Activated CD8-positive, alpha-beta memory T cell treated with anti-CD3 and anti-CD28 coated beads for 48 hours (primary cell): ENCODE results near the gene SPRR1B.
"Not testable (repeated sequence)": the region's sequence is repeated elsewhere in the genome, so short reads cannot be mapped to it uniquely, and the experiment has no call there.

Experiments used
- DNase-seq, 3 experiments: peaks; one replicate each; pipeline ENCODE4 v3.0.0-alpha.2; 2020; ENCODE audit warnings: low read depth in 2 of 3, low spot score in 2 of 3

Gene SPRR1B

DNA sequence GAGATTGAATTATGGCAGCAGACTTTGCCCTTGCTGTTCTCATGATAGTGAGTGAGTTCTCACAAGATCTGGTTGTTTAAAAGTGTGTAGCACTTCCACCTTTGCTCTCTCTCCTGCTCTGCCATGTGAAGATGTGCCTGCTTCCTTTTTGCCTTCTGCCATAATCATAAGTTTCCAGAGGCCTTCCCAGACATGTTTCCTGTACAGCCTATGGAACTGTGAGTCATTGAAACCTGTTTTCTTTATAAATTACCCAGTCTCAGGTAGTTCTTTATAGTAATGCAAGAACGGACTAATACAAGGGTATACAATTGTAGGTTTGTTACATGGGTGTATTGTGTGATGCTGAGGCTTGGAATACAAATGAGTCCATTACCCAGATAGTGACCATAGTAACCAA lies 4.2 kb downstream of the SPRR1B start:
- DNase-seq: no peak

DNA sequence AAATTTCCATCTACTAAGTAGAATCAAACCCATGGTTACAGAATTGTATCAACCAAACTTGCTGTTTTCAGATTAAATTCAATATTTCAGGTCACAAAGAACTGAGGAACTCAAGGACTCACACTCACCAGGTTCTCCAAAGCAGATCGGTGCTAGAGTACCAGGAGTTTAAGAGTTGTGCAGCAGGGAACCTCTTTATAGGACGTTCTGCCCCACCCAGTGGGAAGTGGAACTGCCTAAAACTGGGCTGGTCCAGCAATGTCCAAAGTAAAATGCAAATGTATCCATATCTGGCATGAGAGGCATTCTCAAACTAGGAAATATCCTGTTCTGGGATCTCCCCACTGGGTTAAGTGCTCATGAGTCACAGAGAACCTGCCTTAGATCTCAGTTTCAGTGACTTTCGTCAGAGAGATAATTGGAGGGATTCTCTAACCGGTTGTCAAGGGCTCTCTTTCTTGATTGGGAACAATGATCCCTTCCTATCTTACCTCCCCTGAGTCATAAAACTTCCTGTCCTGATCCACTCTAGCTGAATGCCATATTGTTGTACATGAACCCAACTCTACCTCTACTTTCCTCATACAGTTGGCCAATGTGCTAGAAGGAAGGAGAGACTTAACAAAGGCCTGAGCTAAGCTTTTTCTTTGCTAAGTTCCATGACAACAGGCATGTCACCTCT lies 10.1 kb downstream of the SPRR1B start, which contains the start of gene SPRR2D:
SPRR2D (minus strand) TSS at position 171 of the 682 bp plus-strand sequence. CDS start 774 bp downstream, outside the sequence.
- no peak for DNase-seq

DNA sequence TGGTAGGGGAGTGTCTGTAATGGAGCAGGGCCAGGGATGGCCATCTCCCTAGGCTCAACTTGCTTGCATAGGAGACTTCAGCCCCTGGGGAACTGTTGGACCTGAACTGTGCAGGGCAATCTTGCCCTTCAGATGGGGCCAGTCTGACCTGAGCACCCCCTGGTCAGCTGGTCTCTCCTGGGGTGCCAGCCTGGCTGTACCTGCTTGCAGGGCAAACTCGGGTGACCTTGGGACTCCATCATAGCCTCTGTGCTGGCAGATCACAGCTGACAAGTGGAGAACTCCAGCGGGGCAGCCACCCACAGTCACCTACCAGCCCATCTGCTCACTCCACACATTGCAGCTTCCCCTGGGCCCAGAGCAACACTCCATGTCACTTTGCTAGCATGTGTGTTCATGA lies 18.2 kb downstream of the SPRR1B start:
- no peak for DNase-seq

DNA sequence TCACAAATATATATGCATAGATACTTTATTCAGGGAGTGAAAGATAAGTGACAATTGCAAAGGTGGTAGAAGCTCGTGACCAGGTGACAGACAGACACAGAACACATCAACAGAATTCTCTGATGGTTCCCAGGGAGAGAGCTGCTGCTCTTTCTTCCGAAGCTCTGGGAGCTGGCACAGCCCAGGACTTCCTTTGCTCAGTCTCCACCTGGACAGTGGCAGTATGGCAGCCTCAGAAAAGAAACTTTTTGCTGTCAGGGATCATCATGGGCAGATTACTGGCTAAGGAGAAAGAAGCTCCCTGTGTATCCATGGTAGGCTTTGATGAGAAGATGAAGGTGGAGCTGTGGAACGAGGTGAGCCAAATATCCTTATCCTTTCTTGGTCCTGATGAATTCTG lies 25.1 kb downstream of the SPRR1B start:
- DNase-seq: not testable (repeated sequence)

DNA sequence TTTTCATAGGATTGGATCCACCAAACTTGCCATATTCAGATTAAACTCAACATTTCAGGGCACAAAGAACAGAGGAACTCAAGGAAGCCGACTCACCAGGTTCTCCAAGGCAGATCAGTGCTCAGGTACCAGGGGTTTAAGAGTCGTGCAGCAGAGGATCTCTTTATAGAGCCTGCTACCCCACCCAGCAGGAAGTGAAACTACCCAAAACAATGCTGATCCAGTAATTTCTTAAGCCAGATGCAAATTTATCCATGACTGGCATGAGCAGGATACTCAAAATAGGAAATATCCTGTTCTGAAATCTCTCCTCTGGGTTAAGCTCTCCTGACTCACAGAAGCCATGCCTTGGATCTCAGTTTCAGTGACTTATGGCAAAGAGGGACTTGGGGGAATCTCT lies 26.4 kb downstream of the SPRR1B start, which contains the start of gene SPRR2A:
SPRR2A (minus strand) TSS at position 138 of the 400 bp plus-strand sequence. CDS start 777 bp downstream, outside the sequence.
- no peak for DNase-seq

DNA sequence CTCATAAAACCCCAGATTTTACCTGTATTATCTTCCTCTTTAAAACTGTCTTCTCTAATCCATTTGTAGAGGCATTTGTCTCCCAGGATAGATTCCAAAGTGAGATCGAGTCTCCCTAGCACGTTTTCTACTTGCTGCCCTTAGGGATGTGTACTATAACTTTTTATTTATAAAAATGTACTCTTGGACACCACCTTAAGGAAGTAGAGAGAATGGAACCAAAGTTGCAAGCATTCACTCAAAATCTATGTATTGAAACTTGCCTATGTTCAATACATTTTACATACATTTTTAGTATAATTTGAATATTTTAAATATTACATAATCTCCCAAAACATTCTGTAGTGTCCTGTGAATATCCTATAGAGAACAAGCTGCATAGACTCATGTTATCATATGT lies 27.2 kb downstream of the SPRR1B start:
- DNase-seq: no peak

DNA sequence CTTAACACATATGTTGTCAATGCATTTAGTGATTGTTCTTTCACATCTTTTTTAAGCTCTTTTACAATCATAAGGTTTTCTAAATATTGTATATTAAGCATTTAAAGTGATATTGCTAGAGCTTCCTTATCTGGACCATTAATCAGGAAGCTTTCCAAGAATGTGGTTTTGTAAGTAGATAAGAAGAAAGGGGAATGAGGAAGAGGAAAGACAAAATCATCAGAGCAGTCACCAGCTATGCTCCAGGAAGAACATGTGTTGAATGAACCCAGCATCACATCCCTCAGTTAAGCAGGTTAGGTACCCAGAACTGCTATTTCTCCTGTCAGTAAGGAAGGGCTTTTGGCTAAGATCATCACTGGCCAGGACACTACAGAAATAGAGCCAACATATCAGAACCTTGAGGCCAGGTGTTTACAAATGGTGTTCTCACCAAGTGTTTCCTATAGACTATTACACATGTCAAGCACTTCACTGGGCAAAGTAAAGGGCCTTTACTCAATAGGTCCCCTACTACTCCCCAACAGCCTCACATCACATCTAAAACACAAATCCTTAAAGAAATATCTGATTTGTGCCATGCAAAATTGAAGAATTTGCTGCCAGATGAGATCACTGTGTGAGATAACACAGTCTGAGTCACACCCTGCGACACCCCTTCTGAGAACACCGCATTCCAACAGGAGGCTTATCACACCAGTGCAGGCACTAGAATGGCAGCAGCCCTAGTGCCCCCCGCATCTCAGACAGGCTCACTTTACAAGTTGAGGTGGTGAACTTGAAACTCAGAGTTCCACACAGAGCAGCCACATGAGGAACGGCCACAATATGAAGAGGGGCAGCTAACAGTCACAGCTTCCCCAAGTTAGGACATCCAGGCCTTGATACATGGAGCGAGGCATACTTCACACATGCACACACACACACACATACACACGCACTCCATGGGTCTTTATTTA lies 28.1 kb downstream of the SPRR1B start:
- DNase-seq: no peak

DNA sequence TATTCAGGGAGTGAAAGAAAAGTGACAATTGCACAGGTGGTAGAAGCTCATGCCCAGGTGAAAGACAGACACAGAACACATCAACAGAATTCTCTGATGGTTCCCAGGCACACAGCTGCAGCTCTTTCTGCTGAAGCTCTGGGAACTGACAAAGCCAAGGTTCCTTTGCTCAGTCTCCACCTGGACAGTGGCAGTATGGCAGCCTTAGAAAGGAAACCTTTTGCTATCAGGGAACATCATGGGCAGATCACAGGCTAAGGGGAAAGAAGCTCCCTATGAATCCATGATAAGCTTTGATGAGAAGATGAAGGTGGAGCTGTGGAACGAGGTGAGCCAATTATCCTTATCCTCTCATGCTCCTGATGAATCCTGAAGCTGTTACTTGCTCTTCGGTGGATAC lies 39.2 kb downstream of the SPRR1B start:
- no peak for DNase-seq

DNA sequence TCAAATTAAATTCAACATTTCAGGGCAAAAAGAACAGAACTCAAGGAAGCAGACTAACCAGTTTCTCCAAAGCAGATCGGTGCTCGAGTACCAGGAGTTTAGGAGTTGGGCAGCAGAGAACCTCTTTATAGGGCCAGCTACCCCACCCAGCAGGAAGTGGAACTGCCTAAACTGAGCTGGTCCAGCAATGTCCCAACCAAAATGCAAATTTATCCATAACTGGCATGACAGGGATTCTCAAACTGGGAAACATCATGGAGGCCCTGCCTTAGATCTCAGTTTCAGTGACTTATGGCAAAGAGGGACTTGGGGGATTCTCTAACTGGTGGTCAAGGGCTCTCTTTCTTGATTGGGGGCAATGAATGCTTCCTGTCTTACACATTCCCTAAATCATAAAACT lies 40.5 kb downstream of the SPRR1B start, which contains the start of gene SPRR2B:
SPRR2B (minus strand) TSS at position 101 of the 400 bp plus-strand sequence. CDS start 772 bp downstream, outside the sequence.
- DNase-seq: no peak

DNA sequence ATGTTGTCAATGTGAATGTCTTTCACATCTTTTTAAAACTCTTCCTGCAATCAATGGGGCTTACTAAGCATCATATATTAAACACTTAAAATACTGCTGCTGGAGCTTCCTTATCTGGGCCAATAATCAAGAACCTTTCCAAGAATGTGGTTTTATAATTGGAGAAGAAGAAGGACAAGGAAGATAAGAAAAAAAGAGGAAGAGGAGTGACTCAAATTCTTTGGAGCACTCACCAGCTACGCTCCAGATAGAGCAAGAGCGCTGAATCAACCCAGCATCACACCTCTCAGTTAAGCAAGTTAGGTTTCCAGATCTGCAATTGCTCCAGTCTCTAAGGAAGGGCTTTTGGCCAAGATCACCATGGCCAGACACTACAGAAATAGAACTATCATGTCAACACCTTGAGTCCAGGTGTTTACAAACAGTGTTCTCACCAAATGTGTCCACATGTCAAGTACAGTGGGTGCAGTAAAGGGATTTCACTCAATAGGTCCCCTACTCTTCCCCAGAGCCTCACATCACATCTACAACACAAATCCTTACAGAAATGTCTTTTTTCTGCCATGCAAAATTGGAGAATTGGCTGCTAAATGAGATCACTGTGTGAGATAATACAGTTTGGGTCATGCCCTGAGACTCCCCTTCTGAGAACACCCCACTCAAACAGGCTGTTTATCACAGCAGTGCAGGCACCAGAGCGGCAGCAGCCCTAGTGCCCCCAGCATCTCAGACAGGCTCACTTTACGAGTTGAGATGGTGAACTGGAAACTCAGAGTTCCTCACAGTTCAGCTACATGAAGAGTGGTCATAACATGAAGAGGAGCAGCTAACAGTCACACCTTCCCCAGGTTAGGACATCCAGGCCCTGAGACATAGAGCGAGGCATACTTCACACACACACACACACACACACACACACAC lies 42.1 kb downstream of the SPRR1B start:
- no peak for DNase-seq

DNA sequence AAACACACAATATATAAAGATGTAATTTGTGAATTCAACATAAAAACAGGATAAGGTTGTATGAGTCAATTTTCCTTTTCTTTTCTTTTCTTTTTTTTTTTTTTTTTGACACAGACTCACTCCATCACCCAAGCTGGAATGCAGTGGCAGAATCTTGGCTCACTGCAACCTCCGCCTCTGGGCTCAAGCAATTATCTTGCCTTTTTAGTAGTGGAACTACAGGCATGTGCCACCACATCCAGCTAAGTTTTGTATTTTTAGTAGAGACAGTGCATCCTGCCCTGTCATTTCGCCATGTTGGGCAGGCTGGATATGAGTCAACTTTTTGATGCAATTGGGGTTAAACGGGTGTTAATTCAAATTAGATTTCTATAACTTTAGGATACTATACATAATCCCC lies 50.7 kb downstream of the SPRR1B start:
- no peak for DNase-seq
